ENCODE data around the gene IGSF11. TPM values are rescaled to one million over a fixed set of nuclear protein-coding genes. Genes with fewer than 3 reads are reported as not detected.
A peak's percentile ranks its signal among the peaks of the same experiment; 100 is the strongest.
"Not testable (repeated sequence)": the region's sequence is repeated elsewhere in the genome, so short reads cannot be mapped to it uniquely, and the experiment has no call there.

Gene IGSF11, protein sequence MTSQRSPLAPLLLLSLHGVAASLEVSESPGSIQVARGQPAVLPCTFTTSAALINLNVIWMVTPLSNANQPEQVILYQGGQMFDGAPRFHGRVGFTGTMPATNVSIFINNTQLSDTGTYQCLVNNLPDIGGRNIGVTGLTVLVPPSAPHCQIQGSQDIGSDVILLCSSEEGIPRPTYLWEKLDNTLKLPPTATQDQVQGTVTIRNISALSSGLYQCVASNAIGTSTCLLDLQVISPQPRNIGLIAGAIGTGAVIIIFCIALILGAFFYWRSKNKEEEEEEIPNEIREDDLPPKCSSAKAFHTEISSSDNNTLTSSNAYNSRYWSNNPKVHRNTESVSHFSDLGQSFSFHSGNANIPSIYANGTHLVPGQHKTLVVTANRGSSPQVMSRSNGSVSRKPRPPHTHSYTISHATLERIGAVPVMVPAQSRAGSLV
- under 1 TPM; 0.27 to 0.95 (median 0.59) TPM for total RNA-seq

DNA sequence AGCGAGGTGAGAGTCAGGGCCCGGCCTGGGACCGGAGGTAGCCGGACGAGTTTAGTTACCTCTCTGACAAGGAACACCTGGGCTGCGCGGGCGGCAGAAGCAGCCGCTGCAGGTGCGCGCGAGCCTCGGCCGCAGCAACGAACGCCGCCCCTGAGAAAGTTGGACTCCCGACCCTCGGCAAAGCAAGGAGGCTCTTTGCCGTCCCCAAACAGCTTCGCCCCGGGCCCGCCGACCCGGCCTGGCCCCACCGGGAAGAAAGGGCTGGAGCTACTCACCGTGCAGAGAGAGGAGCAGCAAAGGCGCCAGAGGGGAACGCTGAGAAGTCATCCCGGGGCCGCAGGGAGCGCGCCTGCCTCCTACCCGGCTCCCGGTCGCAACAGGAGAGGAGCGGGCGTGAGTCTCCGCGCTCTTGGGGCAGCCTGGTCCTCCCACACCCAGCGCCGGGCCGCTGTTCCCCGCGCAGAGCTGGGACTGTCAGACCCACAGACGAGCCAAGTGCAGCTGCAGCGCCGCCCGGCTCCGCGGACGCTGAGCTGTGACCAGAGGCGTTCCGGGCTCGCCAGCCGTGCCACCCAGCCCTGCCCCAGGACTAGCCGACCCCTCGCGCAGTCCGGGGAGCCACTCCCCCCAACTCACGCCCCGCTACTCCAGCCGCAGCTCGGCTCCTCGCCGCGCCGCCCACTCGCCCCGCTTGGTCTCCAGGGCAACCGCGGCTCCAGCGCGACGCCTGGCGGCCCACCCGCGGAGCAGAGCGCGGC lies at the start of gene IGSF11:
TSS of gene IGSF11 (minus strand) at position 591 of the 758 bp plus-strand sequence. CDS start at position 327, 264 bp downstream.
- H3K36me3 ChIP-seq: no peaks in the 10 kb centered on the region
- peak; percentile 45 for DNase-seq
- H3K9me3 ChIP-seq: no peaks in the 10 kb centered on the region
- H3K4me3 ChIP-seq: peak within 1 kb of the TSS; percentile 45 to 59 (median 52)
- intact Hi-C loops (cut with DNase I; ENCODE audit: low total_unique reads): loop anchor here (10.0 kb wide), 1 partner anchor 150 kb away; no protein-coding TSS in a partner anchor
- WGBS, 2 donors (ENCODE audit: low coverage in 1 of 2): 1% methylated on average over 43 of the region's 80 CpGs; no CpG with 5 or more reads in 1 of the 2 donors
- TF ChIP-seq POLR2A (IDR thresholded peaks at IDR 0.05) (no peak), EP300 (IDR thresholded peaks at IDR 0.05; ENCODE audit: low read depth) (no peak), POLR2AphosphoS5 (IDR thresholded peaks at IDR 0.05) (peak in 1 of 3 donors; percentile 18)
- TF ChIP-seq, protein P1, sequence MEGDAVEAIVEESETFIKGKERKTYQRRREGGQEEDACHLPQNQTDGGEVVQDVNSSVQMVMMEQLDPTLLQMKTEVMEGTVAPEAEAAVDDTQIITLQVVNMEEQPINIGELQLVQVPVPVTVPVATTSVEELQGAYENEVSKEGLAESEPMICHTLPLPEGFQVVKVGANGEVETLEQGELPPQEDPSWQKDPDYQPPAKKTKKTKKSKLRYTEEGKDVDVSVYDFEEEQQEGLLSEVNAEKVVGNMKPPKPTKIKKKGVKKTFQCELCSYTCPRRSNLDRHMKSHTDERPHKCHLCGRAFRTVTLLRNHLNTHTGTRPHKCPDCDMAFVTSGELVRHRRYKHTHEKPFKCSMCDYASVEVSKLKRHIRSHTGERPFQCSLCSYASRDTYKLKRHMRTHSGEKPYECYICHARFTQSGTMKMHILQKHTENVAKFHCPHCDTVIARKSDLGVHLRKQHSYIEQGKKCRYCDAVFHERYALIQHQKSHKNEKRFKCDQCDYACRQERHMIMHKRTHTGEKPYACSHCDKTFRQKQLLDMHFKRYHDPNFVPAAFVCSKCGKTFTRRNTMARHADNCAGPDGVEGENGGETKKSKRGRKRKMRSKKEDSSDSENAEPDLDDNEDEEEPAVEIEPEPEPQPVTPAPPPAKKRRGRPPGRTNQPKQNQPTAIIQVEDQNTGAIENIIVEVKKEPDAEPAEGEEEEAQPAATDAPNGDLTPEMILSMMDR (IDR thresholded peaks at IDR 0.05): peak in 3 of 5 experiments; percentile 15 to 39 (median 32)
- in situ Hi-C loops (cut with MboI; ENCODE audit: low pct_ligation_motif_present in 1 of 4, low pct_unique_long_range_greater_than_20kb in 1 of 4, low sequenced_read_pairs in 3 of 4): loop anchor here in 1 of 4 donors (10.0 kb wide), 1 partner anchor 150 kb away; no protein-coding TSS in a partner anchor
- peak within 1 kb of the TSS in 3 of 4 donors; percentile 20 to 40 (median 36) for H3K27ac ChIP-seq
- peaks cover 68% of the 10 kb centered on the region for H3K27me3 ChIP-seq
- peaks cover 0 to 9% (median 7%) of the 10 kb centered on the region in 4 donors for H3K4me1 ChIP-seq

DNA sequence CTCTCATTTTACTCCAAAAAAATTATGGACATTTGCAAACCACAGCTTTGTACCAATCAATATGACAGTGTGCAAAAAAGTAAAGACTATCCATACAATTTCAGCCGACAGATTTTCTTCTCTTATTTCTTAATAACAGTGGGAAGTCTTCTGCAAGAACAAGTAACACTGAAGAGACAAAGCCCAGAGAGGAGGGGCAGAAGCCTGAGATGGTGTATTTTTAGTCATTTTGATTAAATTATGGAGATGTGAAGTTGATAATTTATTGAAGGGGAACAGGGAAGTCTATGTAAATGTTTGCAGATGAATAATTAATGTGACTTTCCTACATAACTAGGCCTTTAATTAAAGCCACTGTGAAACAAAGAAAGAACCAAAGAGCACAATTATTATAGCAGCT lies 45.7 kb upstream of the IGSF11 start:
- Histone ChIP-seq H3K4me1 (no peaks in the 10 kb centered on the region), H3K9me3 (no peaks in the 10 kb centered on the region), H3K4me3 (no peak overlapping the region), H3K27ac (no peak overlapping the region), H3K27me3 (no peaks in the 10 kb centered on the region), H3K36me3 (no peaks in the 10 kb centered on the region)
- in situ Hi-C loops (cut with MboI; ENCODE audit: low pct_ligation_motif_present in 1 of 4, low pct_unique_long_range_greater_than_20kb in 1 of 4, low sequenced_read_pairs in 3 of 4) (no loop called here), intact Hi-C loops (cut with DNase I; ENCODE audit: low total_unique reads) (no loop called here)
- 54 to 85% methylated on average over 1 of the region's 1 CpG for WGBS, 2 donors (ENCODE audit: low coverage in 1 of 2)
- DNase-seq: no peak
- TF ChIP-seq POLR2AphosphoS5 (IDR thresholded peaks at IDR 0.05): no peak
- no peak for TF ChIP-seq POLR2A (IDR thresholded peaks at IDR 0.05)
- TF ChIP-seq, protein P1 (IDR thresholded peaks at IDR 0.05): no peak
- TF ChIP-seq EP300 (IDR thresholded peaks at IDR 0.05; ENCODE audit: low read depth): no peak

DNA sequence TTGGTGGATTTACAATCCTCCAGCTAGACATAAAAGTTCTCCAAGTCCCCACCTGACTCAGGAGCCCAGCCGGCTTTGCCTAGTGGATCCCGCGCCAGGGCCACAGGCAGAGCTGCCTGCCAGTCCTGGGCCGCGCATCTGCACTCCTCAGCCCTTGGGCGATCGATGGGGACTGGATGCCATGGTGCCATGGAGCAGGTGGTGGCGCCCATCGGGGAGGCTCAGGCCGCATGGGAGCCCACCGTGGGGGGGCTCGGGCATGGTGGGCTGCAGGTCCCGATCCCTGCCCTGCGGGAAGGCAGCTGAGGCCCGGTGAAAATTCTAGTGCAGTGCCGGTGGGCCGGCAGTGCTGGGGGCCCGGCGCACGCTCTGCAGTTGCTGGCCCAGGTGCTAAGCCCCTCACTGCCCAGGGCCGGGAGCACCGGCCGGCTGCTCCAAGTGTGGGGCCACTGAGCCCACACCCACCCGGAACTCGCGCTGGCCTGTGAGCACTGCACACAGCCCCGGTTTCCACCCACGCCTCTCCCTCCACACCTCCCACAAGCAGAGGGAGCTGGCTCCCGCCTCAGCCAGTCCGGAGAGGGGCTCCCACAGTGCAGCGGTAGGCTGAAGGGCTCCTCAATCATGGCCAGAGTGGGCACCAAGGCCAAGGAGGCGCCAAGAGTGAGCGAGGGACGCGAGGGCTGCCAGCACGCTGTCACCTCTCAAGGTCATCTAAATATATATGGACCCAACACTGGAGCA lies 38.8 kb upstream of the IGSF11 start:
- TF ChIP-seq EP300 (IDR thresholded peaks at IDR 0.05; ENCODE audit: low read depth): no peak
- TF ChIP-seq POLR2AphosphoS5 (IDR thresholded peaks at IDR 0.05): no peak
- no peak for TF ChIP-seq POLR2A (IDR thresholded peaks at IDR 0.05)
- TF ChIP-seq, protein P1 (IDR thresholded peaks at IDR 0.05): no peak
- Histone ChIP-seq H3K27me3 (no peaks in the 10 kb centered on the region), H3K9me3 (no peaks in the 10 kb centered on the region), H3K4me3 (no peak overlapping the region), H3K27ac (no peak overlapping the region), H3K4me1 (no peaks in the 10 kb centered on the region), H3K36me3 (no peaks in the 10 kb centered on the region)
- DNase-seq: no peak
- in situ Hi-C loops (cut with MboI; ENCODE audit: low pct_ligation_motif_present in 1 of 4, low pct_unique_long_range_greater_than_20kb in 1 of 4, low sequenced_read_pairs in 3 of 4): no loop called here
- 93% methylated on average over 31 of the region's 36 CpGs; no CpG with 5 or more reads in 1 of the 2 donors for WGBS, 2 donors (ENCODE audit: low coverage in 1 of 2)
- intact Hi-C loops (cut with DNase I; ENCODE audit: low total_unique reads): no loop called here

DNA sequence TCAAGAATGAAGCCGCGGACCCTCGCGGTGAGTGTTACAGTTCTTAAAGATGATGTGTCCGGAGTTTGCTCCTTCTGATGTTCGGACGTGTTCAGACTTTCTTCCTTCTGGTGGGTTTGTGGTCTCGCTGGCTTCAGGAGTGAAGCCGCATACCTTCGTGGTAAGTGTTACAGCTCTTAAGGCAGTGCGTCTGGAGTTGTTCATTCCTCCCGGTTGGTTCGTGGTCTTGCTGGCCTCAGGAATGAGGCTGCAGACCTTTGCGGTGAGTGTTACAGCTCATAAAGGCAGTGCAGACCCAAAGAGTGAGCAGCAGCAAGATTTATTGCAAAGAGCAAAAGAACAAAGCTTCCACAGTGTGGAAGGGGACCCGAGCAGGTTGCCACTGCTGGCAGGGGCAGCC lies 37.8 kb upstream of the IGSF11 start:
- H3K9me3 ChIP-seq; DNase-seq; H3K27me3 ChIP-seq; H3K4me1 ChIP-seq; H3K36me3 ChIP-seq; H3K27ac ChIP-seq; intact Hi-C loops (cut with DNase I; ENCODE audit: low total_unique reads); in situ Hi-C loops (cut with MboI; ENCODE audit: low pct_ligation_motif_present in 1 of 4, low pct_unique_long_range_greater_than_20kb in 1 of 4, low sequenced_read_pairs in 3 of 4); H3K4me3 ChIP-seq: not testable (repeated sequence)
- WGBS, 2 donors (ENCODE audit: low coverage in 1 of 2): 93 to 95% methylated on average over 7 to 15 of the region's 15 CpGs
